ENCODE measurements around the gene GNG12. TPM values are rescaled to one million over a fixed set of nuclear protein-coding genes. Genes with fewer than 3 reads are reported as not detected.

The GNG12 gene
- total and polyA plus RNA-seq, 9 of the 15 experiments (the other 6 are each of a cell fraction or from before 2014, with no cell fraction given) = 2.6 to 6.0 (median 4.1) TPM

GRCh38 chr1:67700692-67701410 is 132.4 kb downstream of the GNG12 start (continued):
- TF ChIP-seq, protein P1, sequence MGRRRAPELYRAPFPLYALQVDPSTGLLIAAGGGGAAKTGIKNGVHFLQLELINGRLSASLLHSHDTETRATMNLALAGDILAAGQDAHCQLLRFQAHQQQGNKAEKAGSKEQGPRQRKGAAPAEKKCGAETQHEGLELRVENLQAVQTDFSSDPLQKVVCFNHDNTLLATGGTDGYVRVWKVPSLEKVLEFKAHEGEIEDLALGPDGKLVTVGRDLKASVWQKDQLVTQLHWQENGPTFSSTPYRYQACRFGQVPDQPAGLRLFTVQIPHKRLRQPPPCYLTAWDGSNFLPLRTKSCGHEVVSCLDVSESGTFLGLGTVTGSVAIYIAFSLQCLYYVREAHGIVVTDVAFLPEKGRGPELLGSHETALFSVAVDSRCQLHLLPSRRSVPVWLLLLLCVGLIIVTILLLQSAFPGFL (CRISPR knock-in tag; IDR thresholded peaks at IDR 0.05) = no peak
- 0 out of 2 replicates have a peak, but pooled peaks have one; percentile 17 for TF ChIP-seq FOXP4 (CRISPR knock-in tag; IDR thresholded peaks at IDR 0.05; ENCODE audit: borderline replicate concordance)
- TF ChIP-seq EGR1 (conservative IDR thresholded peaks at IDR 0.05) = 0 out of 2 replicates have a peak, but pooled peaks have one; percentile 2
- TF ChIP-seq GABPB1 (CRISPR knock-in tag; IDR thresholded peaks at IDR 0.05) = peak; percentile 75
- TF ChIP-seq MNT (conservative IDR thresholded peaks at IDR 0.05) = peak in 1 of 2 experiments; percentile 30; a peak in 1 of 4 replicates
- no peak for TF ChIP-seq SIX5 (IDR thresholded peaks at IDR 0.05; ENCODE audit: borderline replicate concordance in 1 of 2, insufficient read depth in 1 of 2, low read depth in 1 of 2, low read length in 2 of 2)
- TF ChIP-seq, protein P2, sequence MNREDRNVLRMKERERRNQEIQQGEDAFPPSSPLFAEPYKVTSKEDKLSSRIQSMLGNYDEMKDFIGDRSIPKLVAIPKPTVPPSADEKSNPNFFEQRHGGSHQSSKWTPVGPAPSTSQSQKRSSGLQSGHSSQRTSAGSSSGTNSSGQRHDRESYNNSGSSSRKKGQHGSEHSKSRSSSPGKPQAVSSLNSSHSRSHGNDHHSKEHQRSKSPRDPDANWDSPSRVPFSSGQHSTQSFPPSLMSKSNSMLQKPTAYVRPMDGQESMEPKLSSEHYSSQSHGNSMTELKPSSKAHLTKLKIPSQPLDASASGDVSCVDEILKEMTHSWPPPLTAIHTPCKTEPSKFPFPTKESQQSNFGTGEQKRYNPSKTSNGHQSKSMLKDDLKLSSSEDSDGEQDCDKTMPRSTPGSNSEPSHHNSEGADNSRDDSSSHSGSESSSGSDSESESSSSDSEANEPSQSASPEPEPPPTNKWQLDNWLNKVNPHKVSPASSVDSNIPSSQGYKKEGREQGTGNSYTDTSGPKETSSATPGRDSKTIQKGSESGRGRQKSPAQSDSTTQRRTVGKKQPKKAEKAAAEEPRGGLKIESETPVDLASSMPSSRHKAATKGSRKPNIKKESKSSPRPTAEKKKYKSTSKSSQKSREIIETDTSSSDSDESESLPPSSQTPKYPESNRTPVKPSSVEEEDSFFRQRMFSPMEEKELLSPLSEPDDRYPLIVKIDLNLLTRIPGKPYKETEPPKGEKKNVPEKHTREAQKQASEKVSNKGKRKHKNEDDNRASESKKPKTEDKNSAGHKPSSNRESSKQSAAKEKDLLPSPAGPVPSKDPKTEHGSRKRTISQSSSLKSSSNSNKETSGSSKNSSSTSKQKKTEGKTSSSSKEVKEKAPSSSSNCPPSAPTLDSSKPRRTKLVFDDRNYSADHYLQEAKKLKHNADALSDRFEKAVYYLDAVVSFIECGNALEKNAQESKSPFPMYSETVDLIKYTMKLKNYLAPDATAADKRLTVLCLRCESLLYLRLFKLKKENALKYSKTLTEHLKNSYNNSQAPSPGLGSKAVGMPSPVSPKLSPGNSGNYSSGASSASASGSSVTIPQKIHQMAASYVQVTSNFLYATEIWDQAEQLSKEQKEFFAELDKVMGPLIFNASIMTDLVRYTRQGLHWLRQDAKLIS (CRISPR knock-in tag; IDR thresholded peaks at IDR 0.05) = peak; percentile 71; the same call in 1 of the 2 replicates
- peak; percentile 39; the same call in 1 of the 2 replicates for TF ChIP-seq TEAD4 (IDR thresholded peaks at IDR 0.05; ENCODE audit: low read length)
- TF ChIP-seq TEAD4 (CRISPR knock-in tag; IDR thresholded peaks at IDR 0.05; ENCODE audit: borderline replicate concordance) = no peak
- TF ChIP-seq MBD2 (IDR thresholded peaks at IDR 0.05; ENCODE audit: borderline replicate concordance, low read depth) = 0 out of 2 replicates have a peak, but pooled peaks have one; percentile 28
- TF ChIP-seq, protein P3, sequence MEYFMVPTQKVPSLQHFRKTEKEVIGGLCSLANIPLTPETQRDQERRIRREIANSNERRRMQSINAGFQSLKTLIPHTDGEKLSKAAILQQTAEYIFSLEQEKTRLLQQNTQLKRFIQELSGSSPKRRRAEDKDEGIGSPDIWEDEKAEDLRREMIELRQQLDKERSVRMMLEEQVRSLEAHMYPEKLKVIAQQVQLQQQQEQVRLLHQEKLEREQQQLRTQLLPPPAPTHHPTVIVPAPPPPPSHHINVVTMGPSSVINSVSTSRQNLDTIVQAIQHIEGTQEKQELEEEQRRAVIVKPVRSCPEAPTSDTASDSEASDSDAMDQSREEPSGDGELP (CRISPR knock-in tag; IDR thresholded peaks at IDR 0.05; ENCODE audit: borderline replicate concordance) = peak; percentile 32; the same call in 1 of the 2 replicates
- no peak for TF ChIP-seq YY1 (IDR thresholded peaks at IDR 0.05; ENCODE audit: borderline replicate concordance in 1 of 3, control insufficient read depth in 1 of 3, extremely low read depth in 1 of 3, insufficient read depth in 3 of 3, insufficient read length in 1 of 3, insufficient replicate concordance in 2 of 3, low read depth in 1 of 3, low read length in 2 of 3)
- peak in 1 of 2 experiments; percentile 71; a peak in 2 of 4 replicates for TF ChIP-seq HDAC1 (IDR thresholded peaks at IDR 0.05)
- no peak for TF ChIP-seq PPARD (CRISPR knock-in tag; IDR thresholded peaks at IDR 0.05)
- TF ChIP-seq SMARCE1 (IDR thresholded peaks at IDR 0.05) = peak; percentile 91

Measured in K562 (cell line).